Ammon's horn (tissue), 1 donor: Measurements from ENCODE around the gene P2RY8.
"Not testable (repeated sequence)": the region's sequence is repeated elsewhere in the genome, so short reads cannot be mapped to it uniquely, and the experiment has no call there.

ENCODE experiments used
- DNase-seq: peaks from one replicate; pipeline ENCODE4 v3.0.0-alpha.2; 2016; ENCODE audit warnings: low spot score

P2RY8 gene

DNA sequence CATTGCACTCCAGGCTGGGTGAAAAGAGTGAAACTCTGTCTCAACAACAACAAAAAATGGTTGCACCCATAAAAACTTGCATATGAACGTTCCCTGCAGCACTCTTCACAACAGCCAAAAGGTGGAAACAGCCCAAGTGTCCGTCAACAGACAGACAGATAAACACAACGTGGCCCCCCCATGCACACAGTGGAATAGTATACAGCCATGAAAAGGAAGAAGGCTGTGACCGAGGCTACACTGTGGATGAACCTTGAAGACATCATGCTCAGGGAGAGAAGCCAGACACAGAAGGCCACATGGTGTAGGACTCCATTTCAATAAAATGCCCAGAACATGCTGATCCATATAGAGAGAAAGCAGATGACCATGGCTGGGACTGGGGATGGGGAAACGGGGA, 50.8 kb downstream of the P2RY8 start:
- no peak for DNase-seq

DNA sequence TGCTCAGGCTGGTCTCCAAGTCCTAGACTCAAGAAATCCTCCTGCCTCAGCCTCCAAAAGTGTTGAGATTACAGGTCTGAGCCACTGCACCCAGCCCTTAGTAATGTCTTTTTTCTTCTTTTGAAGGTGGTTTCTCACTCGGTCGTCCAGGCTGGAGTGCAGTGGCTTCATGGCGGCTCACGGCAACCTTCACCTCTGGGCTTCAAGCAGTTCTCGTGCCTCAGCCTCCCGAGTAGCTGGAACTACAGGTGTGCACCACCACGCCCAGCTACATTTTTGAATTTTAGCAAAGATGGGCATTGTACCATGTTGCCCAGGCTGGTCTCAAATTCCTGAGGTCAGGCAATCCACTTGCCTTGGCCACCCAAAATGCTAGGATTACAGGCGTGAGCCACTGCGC, 52.0 kb downstream of the P2RY8 start:
- DNase-seq = no peak

DNA sequence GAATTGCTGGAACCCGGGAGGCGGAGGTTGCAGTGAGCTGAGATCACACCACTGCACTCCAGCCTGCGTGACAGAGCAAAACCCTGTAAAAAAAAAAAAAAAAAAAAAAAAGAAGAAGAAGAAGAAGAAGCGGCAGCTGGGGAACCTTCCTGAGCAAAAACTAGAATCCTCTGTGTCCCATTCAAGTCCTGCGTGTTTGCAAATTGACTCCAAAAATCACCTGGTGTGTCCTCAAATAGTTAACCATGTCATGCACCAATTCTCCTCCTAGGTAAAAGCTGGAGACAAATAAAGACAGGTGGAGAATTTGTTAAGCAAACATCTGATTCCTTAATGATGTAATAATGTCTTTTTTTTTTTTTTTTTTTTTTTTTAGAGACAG, 52.4 kb downstream of the P2RY8 start:
- no peak for DNase-seq

DNA sequence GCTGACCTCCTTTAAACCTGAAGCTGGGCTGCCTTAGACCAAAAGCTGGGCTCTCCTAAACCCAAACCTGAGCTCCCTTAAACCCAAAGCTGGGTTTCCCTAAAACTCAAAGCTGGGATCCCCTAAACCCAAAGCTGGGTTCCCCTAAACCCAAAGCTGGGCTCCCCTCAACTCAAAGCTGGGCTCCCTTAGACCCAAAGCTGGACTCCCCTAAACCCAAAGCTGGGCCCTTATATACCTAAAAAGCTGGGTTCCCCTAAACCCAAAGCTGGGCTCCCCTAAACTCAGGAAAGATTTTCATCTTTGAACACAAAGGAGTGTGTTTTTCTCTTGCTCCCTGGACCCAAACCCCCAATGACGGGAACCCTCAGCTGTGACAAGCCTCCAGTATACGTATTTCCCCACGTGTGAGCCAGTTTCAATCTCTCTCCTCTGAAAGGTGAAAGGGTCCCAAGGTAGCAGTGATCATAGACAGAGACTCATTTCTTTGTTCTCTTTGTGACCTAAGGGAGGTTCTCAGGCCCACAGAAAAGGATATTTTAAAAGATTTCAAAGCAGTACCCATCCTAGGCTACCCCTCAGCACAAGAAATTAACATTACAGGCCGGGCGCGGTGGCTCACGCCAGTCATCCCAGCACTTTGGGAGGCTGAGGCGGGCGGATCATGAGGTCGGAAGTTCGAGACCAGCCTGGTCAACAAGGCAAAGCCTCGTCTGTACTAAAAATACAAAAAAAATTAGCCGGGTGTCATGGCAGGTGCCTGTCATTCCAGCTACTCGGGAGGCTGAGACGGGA, 52.9 kb downstream of the P2RY8 start:
- DNase-seq = no peak

DNA sequence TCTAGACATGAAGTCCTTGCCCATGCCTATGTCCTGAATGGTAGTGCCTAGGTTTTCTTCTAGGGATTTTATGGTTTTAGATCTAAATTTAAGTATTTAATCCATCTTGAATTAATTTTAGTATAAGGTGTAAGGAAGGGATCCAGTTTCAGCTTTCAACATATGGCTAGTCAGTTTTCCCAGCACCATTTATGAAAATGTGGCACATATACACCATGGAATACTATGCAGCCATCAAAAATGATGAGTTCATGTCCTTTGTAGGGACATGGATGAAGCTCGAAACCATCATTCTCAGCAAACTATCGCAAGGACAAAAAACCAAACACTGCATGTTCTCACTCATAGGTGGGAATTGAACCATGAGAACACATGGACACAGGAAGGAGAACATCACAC, 54.5 kb downstream of the P2RY8 start:
- not testable (repeated sequence) for DNase-seq

DNA sequence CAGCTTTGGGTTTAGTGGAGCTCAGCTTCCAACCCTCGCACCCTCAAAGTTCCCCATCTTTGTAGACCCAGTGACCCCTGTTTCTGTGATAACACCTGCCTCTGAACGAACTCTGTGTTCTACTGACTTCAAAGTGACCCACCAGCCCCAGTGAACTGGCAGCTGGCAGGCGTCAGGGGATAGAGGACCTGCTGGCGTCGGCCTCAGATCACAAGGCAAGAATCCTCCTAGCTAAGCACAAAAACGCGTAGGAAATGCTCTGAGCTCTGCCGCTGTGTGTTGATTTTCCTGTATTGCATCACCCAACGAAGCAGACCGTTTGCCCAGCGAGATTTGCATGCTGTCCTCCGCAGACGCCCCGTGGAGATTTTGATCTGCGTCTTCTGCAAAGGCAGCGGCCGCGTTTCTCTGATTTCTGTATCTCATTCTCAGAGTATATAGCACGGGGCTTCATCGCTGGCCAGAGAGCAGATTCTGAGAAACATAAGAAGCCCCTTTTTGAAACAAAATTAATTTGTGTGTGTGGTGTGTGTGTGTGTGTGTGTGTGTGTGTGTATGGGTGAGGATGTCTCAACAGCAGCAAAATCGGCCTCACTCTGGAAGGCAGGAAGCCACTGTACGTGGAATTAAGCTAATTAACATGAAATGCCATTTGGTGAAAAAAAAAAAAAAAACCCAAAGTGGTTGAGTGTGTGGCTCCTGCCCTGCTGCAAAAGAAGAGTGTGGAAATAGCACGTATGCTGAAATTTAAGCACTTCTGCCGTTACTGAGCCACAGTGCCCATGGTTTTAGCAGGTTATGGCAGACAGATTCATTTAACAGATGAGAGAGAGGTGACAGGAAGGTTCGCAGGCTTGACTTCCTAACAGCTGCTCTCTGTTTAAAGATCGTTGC, 55.1 kb downstream of the P2RY8 start:
- DNase-seq = peak; percentile 74

DNA sequence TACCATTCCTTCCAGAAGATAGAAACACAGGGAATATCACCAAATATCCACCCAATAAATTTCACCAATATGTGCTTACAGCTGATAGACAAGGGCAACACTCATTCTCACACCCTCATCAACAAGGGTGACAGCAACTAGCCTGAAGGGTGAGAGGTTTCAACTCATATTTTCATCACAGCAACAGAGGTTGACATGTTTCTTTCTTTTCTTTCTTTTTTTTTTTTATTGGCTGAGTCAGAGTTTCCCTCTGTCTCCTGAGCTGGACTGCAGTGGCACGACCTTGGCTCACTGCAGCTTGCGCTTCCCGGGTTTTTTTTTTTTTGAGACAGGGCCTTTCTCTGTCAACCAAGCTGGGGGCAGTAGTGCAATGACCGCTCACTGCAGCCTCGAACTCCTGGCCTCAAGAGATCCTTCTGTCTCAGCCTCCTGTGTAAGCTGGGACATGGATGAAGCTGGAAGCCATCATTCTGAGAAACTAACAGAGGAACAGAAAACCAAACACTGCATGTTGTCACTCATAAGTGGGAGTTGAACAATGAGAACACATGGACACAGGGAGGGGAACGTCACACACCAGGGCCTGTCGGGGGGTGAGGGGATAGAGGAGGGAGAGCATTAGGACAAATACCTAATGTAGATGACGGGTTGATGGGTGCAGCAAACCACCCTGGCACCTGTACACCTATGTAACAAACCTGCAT, 56.8 kb downstream of the P2RY8 start:
- DNase-seq = no peak

DNA sequence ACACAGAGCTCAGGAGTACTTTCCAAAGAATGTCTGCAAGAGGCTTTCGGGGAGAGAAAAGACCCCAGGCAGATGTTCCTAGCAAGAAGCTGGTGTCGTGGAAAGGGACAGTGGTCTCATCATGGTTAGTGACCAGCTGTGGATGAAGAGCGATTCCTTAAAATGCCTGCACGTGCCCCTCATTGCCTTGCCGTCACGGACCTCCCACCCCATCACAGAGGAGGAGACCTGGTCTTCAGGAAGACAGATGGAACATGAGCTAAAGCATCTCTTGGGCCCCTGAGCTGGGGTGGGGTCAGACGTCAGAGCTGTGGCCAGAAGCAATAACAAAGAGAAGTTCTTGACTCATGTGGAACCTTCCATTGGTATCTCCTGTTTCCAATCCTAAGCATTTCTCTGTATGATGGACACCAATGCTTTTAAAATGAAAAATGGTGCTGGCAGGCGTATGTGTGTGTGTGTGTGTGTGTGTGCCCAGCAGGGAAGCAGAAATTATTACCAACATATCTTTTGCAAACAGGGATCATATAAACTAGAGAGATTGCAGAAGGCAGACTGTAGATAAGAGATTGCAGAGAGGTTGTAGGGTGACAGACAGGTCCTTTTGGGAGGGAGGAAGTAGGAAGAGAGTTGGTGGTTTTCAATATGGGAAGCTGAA, 59.1 kb downstream of the P2RY8 start:
- DNase-seq = no peak

DNA sequence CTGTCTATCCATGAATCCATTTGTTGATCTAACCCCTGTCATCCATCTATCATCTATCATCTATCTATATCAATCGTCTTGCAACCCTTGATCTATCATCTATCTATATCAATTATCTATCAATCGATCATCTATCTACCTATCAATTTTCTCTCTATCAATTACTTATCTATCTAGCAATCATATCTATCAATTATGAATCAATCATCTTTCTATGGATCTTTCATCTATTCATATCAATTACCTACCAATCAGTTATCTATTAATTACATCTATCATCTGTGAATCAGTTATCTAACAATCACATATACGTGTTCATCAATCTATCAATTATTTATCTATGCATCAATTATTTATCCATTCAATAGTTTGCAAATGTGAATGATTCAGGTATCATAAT, 59.8 kb downstream of the P2RY8 start:
- DNase-seq = no peak

DNA sequence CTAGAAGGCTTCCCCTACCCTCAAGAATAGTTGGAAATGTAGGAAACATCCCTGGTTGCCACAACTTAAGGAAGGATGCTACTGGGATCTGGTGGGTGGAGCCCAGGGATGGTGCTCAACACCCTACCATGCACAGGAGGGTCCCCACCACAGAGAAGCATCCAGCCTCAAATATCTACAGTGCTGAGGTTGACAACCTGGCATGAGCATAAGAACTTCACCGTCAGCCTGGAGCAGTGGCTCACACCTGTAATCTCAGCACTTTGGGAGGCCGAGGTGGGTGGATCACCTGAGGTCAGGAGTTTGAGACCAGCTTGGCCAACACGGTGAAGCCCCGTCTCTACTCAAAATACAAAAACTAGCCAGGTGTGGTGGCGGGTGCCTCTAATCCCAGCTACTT, 60.3 kb downstream of the P2RY8 start:
- DNase-seq = no peak

DNA sequence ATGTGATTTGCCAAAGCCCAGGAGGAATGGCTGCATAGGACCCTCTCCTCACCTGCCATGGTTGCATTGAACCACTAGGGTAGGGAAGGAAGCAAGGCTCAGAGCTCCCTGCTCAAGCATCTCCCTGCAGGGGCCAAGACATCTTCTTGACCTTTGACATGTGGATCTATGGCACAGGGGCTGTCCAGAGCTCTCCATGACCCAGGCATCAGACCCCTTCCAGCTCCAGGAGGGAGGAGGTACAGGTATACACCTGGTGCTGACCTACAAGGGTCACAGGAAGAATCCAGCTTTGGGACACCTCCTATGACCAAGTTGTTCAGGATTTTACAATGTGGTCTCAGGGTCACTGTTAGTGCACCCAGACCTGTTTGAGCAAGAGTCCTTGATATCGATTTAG, 61.1 kb downstream of the P2RY8 start:
- DNase-seq = no peak

DNA sequence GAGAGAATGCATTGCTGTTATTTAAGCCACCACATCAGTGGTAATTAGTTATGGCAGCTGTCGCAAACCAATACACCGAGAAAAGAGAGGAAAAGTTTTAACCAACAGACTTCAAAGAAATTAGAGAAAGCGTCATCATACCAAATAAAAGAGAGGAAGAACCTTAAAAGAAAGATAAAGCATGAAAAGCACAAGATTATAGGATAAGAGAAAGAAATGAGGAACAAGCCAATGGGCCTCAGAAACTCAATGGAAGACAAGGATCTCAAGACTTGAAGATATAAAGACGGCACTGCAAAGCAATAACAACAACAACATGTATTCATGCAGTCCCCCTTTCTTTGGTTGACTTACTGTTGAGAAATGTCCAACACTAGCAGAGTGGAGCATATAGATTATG, 61.5 kb downstream of the P2RY8 start:
- DNase-seq = no peak

DNA sequence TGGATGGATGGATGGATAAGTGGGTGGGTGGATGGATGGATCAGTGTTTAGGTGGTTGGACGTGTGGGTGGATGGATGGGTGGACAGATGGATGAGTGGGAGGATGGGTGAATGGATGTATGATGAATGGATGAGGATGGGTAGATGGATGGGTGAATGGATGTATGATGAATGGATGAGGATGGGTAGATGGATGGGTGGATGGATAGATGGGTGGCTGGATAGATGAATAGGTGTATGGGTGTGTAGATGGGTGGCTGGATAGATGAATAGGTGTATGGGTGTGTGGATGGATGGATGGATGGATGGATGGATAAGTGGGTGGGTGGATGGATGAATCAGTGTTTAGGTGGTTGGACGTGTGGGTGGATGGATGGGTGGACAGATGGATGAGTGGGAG, 62.4 kb downstream of the P2RY8 start:
- not testable (repeated sequence) for DNase-seq

DNA sequence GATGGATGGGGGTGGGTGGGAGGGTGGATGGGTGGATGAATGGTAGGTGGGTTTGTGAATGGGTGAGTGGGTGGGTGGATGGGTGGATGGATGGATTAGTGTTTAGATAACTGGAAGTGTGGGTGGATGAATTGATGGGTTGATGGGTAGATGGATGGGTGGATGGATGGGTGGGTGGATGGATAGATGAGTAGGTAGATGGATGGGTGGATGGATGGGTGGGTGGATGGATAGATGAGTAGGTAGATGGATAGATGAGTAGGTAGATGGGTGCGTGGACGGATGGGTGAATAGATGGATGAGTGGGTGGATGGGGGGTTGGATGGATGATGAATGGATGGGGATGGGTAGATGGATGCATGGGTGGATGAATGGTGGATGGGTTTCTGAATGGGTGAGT, 64.0 kb downstream of the P2RY8 start:
- no peak for DNase-seq

DNA sequence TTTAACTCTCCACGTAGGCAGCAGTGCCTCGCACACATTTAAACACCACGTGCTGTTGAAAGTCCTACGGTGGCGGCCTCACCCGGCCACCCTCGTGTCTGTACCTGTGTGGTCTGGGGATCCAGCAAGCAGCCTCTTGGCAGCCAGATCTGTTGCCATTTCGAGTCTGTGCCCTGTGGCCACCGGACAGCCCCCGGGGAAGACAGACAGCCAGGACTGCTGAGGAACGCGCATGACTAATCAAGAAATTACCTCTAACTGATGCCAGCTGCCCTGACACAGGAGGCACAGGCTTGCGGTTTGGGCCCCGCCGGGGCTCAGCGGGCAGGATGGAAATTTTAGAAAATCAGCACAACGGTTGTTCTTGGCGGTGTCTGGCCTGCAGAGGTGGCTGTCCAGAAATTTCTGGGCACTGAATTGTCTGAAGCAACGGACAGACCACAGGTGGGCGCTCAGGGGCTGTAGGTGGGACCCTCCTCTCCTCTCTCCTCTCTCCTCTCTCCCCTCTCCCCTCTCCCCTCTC, 68.7 kb downstream of the P2RY8 start:
- DNase-seq = no peak

DNA sequence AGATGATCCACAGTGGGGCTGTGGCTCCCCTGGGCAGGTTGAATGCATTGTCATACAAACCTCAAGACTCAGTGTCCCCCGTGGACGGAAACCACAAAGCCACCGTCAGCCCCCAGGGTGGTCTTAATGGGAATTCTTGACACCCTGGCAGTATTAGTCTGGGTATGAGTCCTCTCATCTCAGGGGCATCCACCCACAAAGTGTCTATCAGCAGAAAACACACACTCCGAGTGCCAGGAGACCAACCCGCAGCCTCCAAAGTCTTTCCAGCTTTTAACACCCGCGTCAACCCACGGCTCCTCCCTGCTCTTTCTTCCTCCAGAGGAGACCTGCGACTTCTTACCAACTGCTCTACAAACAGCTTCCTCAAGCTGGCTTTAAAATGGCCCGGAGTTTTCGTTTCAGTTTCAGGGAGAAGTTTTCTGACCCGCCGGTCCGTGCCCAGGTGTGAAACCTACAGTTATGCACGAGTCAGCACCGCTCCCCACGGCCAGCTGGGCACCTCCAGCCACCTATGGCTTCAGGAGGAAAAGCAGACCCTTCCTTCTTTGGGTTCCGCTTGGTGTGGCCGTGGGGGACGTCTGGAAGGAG, 69.9 kb downstream of the P2RY8 start:
- DNase-seq = no peak

DNA sequence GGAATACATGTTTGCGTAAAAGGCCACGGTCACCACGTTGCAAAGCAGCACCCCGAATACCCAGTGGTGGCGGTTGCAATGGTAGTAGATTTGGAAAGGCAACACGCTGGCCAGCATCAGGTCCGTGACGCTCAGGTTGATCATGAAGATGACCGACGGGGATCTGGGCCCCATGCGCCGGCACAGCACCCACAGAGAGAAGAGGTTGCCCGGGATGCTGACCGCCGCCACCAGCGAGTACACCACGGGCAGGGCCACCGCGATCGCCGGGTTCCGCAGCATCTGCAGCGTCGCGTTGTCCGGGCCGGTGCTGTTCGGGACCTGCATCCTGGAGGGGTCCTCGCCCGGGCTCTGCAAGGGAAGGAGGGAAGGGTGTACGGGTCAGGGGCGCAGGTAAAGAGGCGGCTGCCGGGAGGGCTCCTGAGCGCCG, 70.7 kb downstream of the P2RY8 start:
- DNase-seq = no peak

DNA sequence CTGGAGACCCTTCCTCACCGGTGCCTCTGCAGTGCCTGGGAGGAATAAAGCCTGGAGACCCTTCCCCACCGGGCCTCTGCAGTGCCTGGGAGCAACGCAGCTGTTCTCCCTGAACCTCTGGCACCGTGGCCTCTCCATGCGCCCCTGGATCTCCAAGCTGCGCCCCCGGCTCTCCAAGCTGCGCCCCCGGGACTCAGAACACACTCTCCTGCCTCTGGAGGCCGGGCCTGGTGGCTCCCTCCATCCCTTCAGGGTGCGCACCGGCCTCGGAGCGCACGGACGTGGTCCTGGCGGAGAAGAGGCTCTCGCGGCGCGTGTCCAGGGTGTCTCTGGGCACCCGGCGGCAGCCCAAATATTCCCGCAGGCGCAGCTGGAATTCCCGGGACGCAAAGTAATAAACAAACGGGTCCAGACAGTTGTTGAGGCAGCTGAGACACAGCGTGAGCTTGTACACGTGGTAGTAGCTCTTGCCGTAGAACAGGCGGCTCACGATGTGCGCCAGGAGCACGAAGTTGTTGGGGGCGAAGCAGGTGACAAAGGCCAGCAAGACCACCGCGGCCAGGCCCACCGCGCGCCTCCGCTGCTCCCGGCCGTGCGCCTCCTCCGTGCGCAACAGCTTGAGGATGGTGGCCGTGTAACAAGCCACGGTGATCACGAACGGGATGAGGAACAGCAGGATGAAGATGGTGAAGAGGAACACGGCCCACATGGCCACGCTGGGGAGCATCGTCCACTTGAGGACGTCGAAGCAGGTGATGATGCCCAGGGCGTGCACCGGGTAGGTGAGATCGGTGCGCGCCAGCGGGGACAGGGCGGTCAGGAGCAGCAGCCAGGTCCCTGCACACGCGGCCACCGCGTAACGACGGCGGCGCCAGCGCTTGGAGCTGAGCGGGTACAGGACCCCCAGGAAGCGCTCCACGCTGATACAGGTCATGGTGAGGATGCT, 71.4 kb downstream of the P2RY8 start:
- DNase-seq = no peak

DNA sequence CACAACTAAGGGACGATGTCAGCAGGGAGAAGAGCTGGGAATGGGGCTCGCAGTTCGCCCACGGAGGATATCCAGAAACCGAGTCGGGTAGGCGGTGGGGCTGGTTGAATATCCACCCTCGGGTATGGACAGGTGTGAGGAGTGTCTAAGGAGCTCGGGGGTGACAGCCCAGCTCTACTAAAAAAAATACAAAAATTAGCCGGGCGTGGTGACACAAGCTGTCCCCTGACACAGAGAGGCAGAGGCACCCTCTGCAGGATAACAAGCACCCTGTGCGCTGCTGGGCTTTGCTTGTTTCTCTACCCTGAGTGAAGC, 72.1 kb downstream of the P2RY8 start:
- no peak for DNase-seq
